ENCODE results near the gene UBA6.
"Not testable (repeated sequence)": the region's sequence is repeated elsewhere in the genome, so short reads cannot be mapped to it uniquely, and the experiment has no call there.

Gene UBA6

DNA sequence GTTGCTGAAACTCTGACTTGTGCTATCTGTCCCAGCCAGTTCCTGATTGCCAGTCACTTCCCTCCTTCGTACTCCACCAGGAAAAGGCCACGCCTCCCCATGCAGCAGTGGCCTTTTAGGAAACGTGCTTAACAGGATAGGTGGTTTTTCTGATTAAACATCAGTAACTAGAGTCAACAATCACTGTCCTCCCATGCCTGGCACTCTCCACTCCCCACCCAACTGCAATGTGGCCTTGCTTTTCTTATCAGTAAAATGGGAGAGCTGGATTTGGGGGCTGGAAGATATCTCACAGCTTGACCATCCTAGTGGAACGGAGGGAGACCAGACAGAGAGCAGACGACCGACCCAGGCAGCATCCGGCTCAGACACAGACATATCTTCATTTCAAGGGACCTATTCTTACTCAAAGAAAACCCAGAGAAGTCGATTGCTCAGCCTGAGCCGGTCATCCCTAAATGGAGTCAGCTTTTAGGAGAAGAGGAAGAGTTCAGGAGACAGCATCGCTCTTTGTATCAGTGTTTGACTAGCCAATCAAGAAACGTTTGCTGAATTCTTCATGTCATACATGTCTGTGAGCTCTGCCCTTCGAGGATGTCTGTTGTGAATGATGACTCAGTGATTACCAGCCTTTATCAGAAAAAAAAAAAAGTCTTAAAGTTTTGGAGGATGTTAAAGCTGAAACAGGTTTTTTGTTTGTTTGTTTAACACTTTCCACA is 12.7 kb upstream of the UBA6 start:
- DNase-seq, result no peak

DNA sequence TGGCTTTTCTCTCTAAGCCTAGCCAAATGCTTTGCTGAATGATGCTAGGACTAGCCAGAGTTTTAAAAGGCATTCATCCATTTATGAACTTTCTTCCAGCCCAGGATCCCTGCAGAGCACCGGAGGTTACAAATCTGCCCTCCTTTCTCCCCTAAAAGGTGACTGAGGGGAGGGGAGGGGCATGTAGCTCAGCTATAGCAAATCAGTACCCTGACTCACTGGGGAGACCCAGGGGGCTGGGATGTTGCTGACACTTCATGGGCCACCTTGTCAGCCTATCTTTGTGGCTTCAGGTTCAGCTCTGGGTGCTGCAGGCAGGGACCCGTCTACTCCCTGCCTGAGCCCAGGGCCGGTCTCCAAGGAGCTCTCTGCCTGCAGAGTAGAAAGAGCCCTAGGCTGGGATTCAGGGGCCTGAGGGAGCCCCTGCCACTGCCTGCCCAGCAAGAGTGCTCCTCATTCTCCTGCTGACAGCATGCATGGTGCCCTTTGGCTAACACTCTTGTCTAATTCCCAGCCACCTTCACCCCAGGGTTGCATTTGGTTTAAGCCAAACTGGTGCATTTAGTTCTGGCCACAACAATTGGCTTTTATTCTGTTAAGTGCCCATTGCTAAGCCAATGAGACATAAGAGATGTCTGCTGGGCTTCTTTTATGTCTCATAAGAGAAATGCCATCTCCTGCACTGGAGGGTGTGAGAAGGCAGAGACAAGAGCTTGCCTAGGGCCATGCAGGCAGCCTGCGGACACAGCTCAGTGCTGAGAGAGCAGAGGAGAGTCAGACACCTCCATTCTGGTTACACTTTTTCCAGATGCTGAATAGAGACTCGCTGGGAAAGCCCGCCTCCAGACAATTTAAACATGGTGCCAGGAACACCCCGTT is 11.9 kb upstream of the UBA6 start:
- DNase-seq, result no peak

DNA sequence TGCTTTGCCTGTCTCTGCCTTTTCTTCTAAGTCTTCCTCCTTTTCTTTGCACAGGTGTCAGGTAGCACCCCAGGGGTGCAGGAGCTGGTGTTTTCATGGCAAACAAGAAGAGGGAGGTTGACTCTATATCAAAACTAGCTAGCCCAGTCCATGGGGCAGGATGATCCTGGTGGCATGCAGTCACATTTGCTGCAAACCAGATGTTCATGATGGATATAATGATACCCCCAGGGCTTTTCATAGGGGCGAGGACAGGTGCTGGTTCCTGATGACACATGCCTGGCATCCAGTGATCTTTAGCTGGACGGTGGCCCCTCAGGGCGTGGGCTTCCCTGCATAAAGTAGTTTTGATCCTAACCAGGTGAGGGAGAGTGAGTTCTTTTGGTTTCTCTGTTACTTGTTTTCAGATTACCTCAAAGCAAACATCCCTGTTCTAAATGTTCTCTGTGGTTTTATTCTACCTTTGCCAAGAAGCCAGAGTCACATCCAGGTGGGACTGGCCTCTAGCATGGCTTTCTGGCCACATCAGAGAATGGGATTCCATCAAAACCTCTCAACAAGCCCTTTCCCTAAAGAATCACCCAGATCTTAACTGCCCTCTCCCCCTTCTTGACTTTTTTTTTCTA is 11.2 kb upstream of the UBA6 start:
- no peak for DNase-seq

DNA sequence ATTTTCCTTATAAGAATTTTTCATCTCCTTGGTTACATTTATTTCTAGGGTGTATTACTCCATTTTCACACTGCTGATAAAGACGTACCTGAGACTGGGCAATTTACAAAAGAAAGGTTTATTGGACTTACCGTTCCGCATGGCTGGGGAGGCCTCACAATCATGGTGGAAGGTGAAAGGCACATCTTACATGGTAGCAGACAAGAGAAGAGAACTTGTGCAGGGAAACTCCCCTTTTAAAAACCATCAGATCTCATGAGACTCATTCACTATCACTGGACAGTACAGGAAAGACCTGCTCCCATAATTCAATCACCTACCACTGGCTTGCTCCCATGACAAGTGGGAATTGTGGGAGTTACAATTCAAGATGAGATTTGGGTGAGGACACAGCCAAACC is 5.7 kb upstream of the UBA6 start:
- DNase-seq, result not testable (repeated sequence)

DNA sequence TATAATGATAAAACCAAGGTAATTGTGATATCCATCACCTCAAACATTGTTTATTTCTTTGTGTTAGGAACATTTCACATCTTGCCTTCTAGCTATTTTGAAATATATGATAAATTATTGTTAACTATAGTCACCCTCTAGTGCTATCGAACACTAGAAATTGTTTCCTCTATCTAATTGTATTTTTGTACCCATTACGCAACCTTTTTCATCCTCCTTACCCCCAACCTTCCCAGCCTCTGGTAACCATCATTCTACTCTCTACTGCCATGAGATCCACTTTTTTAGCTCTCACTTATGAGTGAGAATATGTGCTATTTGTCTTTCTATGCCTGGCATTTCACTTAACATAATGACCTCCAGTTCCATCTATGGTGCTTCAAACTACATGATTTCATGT is 3.9 kb upstream of the UBA6 start:
- DNase-seq, result no peak

DNA sequence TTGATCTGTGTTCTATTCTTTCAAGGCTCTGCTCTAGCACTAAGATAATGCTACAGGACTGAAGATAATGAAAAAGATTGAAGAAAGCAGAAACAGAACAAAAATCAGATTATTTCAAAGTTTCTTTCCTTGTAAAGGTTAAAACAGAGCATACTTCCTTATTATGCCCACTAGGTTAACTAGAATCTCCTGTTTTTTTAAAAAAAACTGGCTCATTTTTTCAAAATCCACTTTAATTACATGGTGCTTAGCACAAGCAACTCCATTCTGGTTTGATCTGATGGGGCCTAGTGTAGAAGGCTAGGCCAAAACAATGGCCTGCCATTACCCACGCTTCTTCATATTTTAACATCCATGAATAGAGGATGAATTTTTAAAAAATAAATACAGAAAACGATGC is 1.2 kb upstream of the UBA6 start:
- DNase-seq, result no peak

DNA sequence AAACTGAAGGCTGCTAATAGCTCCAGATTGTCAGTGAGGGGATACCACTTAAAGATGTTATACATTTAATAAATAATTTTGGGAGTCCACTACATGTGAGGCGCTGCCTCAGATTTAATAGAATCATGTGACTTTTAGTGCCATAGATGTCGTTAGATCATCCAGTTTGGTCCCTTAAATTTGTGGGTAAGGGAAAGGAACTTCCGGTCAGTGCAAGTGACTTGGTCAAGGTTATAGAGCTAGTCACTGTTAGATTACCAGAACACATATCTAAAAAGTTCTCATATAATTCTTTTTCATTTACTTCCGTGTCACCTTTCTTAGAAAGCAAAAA is 529 bp upstream of the UBA6 start:
- no peak for DNase-seq

DNA sequence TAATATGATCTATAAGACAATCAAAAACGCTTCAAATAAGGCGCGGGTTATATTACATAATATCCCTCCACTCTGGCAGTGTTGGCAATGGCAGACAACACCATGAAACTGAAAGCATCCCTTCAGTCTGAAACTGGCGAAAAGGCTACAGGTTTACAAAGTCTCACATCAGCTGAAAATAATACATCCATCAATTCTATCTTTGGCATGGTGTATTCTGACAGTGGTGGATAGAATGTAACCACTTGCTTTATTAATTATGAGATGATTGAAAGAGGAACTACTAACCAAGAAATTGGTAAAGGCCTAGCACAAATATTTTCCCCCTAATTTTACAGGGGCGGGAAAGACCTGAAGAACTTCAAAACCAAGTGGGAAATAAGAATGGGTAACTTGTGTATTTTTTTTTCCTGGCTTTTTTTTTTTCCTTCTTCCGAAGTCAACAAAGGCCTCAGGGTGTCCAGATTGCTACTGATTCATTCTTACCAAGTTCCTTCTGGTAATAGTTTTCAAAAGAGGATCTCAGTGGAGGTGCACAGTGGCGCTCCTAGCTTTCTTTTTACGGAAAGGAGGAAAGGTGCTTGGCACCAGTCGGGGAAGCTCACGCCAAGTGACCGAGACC is 728 bp downstream of the UBA6 start:
- no peak for DNase-seq

DNA sequence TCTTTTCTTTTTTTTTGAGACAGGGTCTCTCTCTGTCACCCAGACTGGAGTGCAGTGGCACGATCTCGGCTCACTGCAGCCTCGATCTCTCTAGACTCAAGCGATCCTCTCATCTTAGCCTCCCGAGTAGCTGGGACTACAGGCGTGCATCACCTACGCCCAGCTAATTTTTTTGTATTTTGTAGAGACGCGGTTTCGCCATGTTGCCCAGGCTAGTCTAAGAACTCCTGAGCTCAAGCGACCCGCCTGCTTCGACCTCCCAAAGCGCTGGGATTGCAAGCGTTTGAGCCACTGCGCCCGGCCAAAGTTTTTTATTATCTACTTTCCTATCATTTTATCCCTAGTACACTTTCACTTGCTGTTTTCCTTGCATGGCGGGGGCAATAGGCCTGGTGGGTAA is 1.4 kb downstream of the UBA6 start:
- DNase-seq, result no peak

DNA sequence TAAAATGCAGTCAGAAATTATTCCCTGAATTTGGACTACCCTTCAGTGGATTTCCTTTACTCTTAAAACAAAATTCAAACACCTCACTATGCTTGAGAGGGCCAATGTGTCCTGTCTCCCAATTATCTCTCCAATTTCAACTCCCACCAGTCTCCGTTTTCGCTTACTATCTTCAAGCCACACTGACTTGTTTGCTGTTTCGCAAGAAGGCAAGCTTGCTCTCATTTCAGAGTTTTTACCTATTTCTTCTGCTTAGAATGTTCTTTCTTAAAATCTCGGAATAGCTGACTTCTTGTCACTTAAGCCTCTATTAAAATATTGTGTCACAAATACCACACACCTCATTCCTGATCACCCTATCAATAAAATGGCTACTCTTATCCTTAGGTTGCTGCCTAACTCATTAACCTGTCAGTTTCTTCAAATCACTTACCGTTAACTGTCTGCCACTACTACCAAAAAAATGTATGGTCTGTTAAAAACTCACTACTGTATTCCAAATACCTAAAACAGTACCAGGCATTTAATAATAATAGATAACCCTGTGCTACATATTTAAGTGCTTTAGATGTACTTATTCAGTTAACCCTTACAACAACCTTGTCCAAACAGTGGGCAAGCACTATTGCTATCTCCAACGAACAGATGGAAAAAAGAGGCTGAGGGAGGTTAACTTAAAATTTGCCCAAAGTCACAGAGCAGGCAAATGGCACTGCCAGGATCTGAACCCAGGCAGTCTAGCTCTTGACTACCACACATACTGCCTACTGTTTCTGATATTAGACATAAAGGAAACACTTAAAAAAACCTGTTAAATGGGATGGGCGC is 2.9 kb downstream of the UBA6 start:
- DNase-seq, result no peak

DNA sequence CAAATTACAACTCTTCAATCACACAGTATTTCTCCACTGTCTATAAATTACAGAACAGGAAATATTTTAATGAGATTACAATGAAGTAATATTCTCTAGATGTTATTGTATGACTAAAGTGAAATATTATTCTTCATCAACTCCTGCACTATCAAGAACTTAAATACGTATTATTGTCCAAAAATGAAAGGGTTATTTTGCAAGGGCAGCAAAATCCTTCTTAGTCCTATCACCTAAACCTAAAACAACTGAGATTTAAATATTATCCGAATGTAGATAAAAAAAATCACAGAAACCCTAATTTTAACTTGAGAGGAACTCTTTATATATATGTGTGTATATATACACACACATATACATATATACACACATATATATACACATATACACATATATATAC is 4.9 kb downstream of the UBA6 start:
- no peak for DNase-seq

DNA sequence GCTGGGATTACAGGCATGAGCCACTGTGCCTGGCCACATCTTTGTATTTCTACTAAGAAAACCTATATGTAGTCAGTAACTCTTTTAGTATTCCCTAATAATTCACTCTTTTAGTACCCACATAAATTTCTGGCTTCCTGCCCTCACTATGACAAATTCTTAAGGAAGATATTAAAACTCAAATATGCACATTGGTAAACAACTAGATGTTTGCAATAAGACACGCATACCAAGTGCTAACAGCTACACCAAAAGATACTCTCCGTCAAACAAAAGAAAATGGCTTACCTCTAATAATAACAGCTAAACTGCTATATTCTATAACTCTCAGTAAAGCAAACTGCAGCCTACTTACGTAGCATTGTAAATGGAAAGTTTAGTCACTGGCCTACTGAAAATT is 6.3 kb downstream of the UBA6 start:
- no peak for DNase-seq

DNA sequence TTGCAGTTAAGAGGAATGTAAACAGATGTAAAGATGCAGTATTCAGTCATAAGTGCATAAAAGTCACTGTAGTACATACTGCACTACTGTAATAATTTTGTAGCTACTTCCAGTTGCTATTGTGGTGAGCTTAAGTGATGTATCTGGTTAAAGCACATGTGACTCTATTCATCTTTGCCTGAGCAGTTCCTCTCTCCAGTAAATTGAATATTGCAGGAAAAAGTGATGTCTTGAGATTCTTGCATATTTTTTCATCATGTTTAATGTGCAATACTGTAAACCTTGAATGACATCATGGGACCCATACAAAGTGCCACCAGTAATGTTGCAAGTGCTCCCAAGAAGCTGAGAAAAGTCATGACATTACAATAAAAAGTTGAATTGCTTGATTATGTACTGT is 9.6 kb downstream of the UBA6 start:
- DNase-seq, result no peak

DNA sequence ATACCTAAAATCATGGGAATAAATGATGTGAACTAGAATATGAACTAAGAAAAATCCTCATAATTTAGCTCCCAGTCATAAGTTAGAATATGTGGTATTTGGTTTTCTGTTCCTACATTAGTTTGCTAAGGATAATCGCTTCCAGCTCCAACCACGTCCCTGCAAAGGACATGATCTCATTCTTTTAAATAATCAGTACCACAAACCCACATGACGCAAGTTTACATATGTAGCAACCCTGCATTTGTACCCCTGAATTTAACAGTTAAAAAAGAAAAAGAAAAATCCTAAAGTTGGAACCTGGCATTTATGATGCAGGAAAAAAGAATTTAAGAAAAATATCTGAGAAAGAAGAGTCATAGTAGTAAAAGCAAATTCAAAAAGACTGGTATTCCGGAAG is 13.3 kb downstream of the UBA6 start:
- DNase-seq, result no peak

DNA sequence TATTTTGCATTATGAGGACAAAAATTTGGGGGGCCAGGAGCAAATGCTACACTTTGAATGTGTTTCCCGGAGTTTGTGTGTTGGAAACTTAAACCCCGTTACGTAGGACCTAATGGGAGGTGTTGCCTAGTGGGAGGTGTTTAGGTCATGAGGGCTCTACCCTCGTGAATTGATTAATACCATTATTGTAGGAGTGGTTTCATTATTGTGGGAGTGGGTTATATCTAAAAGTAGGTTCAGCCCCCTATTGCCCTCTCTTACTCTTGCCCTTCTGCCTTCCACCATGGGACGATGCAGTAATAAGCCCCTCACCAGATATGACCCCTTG is 15.5 kb downstream of the UBA6 start:
- no peak for DNase-seq

DNA sequence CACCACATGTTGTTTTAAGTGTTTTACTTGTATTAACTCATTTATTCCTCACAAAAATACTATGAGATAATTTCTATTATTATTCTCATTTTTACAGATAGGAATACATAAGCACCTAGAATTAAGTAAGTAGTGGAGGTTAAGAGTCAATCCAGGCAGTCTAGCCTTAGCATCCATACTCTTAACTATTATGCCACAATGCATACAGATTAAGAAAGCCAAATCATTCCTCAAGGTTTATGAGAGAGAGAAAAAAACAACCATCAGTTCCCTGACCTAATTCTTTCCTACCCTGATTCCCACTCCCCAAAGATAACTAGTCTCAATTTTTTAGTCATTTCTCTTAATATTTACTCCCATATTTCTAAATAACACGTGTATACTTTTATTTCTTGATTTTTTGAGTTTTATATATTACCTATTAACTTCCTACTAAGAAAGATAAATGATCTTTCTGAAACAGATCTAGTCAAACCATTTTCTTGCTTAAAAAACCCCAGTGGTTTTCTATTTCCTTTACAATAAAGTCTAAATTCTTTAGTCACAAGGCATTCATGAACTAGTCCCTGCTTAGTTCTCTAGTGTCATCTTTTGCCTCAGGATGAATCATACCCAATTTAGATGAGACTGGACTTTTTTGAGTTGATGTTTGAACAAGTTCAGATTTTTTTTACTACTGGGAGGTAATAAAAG is 16.0 kb downstream of the UBA6 start:
- DNase-seq, result no peak

DNA sequence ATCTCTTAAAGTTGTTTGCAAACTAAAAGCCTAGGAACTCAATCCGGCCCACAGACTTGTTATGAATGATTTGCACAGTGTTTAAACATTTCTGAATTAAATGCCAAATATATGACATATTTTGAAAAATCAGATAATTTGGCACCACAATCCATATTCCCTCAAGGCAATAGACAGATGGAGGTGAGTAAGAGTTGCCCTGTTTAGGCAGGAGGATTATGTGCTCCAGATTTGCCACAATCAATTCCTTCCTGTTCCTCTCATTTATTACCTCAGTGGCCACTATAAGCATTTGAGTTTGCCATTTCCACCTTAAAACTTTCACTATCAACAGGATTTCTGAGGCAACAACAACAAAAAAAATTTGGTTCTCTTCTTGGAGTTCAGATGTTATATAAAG is 18.7 kb downstream of the UBA6 start:
- no peak for DNase-seq

DNA sequence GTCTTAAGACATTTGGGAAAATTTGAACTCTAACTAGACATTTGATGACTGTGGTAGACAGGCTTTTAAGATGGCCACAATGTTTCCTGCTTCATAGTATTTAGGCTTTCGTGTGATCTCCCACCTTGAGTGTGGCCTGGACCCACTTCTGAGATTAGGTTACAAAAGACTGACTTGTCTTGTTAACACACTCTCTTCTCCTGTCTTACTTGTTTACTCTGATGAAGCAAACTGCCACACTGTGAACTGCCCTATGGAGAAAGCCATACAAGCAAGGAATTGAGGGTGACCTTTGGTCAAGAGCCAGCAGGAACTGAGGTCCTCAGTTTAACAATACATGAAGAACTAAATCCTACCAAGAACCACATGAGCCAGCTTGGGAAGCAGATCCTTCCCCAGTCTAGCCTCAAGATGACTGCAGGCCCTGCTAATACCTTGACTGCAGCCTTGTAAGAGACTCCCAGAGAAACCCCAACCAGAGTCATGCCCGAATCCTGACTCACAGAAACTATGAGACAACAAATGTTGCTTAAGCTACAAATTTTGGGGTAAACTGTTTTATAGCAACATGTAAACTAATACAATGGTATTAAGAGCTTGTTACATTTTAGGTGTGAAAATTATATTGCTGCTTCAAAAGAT is 20.3 kb downstream of the UBA6 start:
- no peak for DNase-seq

DNA sequence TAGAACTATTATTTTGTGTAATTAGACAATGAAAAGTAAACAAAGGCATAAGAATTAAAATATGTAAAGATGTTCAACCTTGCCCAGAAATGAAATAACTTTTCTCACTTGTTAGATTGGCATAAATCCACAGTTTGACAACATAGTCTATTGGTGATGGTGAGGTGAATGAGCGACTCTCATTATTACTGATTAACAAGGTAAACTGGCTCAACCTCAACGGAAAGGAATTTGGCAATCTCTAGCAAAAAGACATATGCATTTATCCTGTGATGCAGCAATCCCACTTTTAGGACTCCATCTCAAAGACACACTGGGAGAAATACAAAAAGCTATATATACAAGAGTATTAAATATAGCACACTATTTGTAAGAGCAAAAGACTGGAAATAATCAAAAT is 22.3 kb downstream of the UBA6 start:
- DNase-seq, result no peak

DNA sequence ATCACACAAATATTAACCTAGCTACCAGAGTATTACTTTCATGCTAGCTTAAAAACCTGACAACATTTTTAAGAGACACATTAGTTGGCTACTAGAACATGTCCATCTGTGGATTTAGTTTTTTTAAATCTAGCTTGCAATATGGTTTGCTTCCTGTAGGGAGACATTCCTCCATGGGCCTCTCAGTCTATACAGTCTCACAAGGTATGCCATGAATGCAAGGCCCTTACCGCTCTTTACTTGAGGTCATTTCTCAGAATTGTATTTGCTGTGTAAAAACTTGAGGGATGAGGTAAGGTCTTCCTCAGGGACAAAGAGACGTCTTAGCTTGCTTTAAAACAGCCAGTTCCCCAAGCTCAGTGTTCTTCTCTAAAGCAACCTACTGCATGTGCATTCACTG is 26.9 kb downstream of the UBA6 start:
- DNase-seq, result no peak

DNA sequence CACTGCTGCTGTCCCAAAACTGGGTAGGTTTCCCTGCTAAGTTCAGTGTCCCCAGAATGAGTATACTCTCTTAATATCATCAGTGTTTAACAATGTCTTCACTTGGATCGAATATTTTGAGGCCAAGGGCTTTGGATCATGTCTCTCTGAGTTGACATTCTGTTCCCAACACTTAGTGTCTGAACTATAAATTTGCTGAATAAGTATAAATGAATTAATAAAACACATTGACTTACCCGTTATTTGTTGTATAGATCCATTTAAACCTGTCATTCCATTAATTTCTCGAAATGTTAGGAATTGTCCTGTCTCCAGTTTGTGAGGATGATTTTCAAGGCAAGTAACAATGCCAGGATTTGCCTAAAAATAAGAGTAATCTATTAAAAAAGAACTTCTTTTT is 32.6 kb downstream of the UBA6 start:
- DNase-seq, result no peak

DNA sequence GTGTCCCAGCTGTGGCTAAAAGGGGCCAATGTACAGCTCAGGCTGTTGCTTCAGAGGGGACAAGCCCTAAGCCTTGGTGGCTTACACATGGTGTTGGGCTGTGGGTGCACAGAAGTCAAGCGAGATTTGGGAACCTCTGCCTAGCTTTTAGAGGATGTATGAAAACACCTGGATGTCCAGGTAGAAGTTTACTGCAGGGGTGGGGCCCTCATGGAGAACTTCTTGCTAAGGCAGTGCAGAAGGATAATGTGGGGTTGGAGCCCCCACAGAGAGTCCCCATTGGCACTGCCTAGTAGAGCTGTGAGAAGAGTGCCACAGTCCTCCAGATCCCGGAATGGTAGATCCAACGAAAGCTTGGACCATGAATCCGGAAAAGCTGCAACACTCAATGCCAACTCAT is 40.5 kb downstream of the UBA6 start:
- DNase-seq, result no peak
